Measurements from ENCODE around the gene SYTL1. TPM values are rescaled to one million over a fixed set of nuclear protein-coding genes. Genes with fewer than 3 reads are reported as not detected.
A peak's percentile ranks its signal among the peaks of the same experiment; 100 is the strongest.

Gene SYTL1
- total RNA-seq, 1 donor from 2014 or later: 9.4 TPM

DNA sequence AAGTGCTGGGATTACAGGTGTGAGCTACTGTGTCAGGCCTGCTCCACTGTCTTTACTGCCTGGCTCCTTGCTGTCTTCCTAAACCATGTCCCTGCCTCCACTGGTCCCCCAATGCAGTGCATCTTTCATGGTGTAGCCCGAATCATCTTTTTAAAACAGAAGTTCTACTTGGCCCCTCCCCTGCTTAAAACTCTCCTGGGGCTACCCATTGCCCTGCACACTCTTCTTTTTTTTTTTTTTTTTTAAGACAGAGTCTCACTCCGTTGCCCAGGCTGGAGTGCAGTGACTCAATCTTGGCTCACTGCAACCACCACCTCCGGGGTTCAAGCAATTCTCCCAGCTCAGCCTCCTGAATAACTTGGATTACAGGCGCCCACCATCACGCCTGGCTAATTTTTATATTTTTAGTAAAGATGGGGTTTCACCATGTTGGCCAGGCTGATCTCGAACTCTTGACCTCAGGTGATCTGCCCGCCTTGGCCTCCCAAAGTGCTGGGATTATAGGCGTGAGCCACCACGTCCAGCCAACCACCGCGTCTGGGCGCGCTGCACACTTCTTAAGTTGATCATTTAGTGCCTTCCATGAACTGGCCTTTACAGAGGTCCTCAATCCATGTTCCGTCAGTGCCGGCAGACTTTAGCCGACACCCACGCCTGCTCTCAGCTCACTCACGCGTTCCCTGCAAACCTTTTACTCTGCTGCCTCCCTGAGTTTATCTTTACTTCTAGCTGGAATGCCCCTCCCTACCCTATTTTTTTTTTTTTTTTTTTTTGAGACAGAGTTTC lies 30.4 kb downstream of the SYTL1 start:
- H3K27me3 Mint-ChIP-seq: peaks cover 26% of the 10 kb centered on the region
- DNase-seq (ENCODE audit: low spot score, unreplicated experiment): no peak
- H3K36me3 Mint-ChIP-seq (ENCODE audit: insufficient read depth): no peaks in the 10 kb centered on the region
- no peak overlapping the region for H3K27ac Mint-ChIP-seq
- H3K4me1 Mint-ChIP-seq (ENCODE audit: low read depth): no peaks in the 10 kb centered on the region
- TF ChIP-seq, protein P1, sequence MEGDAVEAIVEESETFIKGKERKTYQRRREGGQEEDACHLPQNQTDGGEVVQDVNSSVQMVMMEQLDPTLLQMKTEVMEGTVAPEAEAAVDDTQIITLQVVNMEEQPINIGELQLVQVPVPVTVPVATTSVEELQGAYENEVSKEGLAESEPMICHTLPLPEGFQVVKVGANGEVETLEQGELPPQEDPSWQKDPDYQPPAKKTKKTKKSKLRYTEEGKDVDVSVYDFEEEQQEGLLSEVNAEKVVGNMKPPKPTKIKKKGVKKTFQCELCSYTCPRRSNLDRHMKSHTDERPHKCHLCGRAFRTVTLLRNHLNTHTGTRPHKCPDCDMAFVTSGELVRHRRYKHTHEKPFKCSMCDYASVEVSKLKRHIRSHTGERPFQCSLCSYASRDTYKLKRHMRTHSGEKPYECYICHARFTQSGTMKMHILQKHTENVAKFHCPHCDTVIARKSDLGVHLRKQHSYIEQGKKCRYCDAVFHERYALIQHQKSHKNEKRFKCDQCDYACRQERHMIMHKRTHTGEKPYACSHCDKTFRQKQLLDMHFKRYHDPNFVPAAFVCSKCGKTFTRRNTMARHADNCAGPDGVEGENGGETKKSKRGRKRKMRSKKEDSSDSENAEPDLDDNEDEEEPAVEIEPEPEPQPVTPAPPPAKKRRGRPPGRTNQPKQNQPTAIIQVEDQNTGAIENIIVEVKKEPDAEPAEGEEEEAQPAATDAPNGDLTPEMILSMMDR (IDR thresholded peaks at IDR 0.05; ENCODE audit: unreplicated experiment): no peak
- no peaks in the 10 kb centered on the region for H3K9me3 Mint-ChIP-seq (ENCODE audit: low read depth)
- no peak overlapping the region for H3K4me3 Mint-ChIP-seq (ENCODE audit: low read depth)

DNA sequence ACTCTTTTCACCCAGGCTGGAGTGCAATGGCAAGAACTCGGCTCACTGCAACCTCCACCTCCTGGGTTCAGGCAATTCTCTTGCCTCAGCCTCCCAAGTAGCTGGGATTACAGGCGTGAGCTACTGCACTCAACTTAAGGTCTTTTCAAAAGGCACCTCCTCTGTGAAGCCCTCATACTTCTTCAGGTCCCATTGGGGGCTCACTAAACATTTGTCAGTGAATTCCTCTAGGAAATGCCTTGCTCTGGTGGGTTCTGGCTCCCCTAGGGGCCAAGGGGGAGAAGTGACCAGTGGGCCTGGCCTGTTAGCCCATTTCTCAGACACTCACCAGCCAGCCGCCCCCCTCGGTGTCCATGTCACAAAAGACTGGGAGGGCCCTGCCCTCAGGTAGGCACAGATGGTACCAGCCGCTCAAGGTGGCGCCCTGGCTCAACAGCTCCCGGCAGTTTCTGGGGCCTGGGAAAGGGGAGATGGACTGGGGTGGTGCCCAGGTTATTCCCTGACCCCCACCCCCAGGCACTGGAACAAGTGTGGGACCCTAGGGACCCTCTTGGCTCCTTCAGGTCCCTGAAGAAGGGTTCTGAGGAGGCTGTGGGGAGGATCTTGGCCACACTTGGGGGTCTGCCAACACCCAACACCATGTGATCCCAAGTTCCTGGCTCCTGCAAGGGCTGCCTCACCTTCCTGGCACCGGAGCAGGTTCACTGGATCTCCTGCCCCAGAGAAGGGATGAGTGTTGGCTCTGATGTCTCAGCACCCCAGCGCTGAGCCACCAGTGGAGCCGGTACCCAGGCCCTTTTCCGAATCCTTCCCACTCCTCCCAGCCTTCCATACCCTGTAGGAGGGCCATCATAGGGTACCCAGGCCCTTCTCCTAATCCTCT lies 31.2 kb downstream of the SYTL1 start:
- no peaks in the 10 kb centered on the region for H3K36me3 Mint-ChIP-seq (ENCODE audit: insufficient read depth)
- TF ChIP-seq, protein P1 (IDR thresholded peaks at IDR 0.05; ENCODE audit: unreplicated experiment): peak; percentile 41
- H3K27me3 Mint-ChIP-seq: peaks cover 20% of the 10 kb centered on the region
- no peak overlapping the region for H3K27ac Mint-ChIP-seq
- H3K4me3 Mint-ChIP-seq (ENCODE audit: low read depth): no peak overlapping the region
- no peaks in the 10 kb centered on the region for H3K4me1 Mint-ChIP-seq (ENCODE audit: low read depth)
- no peaks in the 10 kb centered on the region for H3K9me3 Mint-ChIP-seq (ENCODE audit: low read depth)
- DNase-seq (ENCODE audit: low spot score, unreplicated experiment): no peak

DNA sequence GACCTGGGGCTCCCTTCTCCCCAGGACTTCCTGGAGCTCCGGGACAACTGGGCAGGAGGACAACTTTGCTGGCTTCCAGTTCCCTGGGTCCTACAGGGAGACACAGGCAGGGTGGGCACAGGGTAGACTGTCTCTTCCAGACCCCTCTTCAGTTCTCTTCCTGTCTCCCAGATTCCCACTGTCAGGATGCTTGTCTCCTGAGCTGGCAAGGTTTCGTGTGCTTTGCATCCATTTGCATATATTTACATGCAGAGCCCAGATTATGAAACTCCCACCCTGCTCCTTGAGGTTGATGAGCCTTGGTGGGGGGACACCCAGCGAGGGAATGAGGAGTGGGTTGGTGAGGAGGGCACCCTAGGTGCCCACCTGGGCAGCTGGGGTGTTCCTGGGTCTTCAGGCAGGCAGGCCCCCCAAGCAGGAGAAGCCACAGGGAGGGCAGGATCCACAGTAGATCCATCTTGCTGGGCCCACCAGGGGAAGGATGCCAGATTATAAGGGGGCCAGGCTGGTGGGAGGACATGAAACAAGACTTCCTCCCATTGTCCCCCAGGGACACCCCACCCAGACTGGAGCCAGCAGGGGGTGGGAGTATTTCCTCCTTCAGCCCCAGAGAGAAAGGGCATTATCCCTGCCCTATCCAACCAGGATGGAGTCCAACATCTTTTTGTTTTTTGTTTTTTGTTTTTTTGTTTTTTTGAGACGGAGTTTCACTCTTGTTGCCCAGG lies 32.7 kb downstream of the SYTL1 start, which contains the start of gene FCN3:
FCN3 (minus strand) TSS at position 463 of the 725 bp plus-strand sequence; CDS start at position 457, 6 bp downstream.
- Mint-ChIP-seq H3K27me3 (peaks cover 15% of the 10 kb centered on the region), H3K36me3 (ENCODE audit: insufficient read depth) (no peaks in the 10 kb centered on the region), H3K9me3 (ENCODE audit: low read depth) (no peaks in the 10 kb centered on the region), H3K4me3 (ENCODE audit: low read depth) (no peak within 1 kb of the TSS), H3K27ac (no peak within 1 kb of the TSS), H3K4me1 (ENCODE audit: low read depth) (no peaks in the 10 kb centered on the region)
- DNase-seq (ENCODE audit: low spot score, unreplicated experiment): no peak
- TF ChIP-seq, protein P1 (IDR thresholded peaks at IDR 0.05; ENCODE audit: unreplicated experiment): no peak

DNA sequence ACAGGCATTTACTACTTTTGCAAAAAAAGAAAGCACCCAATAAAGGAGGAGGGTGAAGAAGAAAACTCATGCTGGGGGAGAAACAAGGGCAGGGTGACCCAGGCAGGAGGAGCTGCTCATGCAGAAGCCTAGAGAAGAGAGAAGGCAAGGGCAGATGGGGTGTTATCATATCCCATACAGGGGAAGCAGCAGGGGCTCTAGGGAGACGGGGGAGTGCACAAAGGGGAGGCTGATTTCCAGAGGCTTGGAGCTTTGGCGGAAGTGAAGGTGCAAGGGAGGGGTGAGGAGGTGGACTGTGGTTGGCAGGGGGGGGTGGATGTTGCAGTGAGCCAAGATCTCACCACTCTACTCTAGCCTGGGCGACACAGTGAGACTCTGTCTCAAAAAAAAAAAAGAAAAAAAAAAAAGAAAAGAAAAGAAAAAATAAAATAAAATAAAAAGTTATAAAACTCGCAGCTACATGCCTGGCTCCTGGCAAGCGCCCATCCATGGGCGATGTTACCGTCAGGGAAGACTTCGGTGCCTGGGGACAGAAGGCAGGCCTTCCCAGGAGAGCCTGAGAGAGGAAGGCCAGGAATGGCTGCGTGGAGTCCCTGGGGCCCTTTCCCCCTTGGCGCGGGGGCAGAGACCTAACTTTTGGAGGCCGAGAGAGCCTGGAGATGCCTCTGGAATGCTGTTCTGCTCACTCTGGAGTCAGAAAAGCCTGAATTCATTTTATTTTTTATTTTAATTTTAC lies 36.1 kb downstream of the SYTL1 start:
- no peak for DNase-seq (ENCODE audit: low spot score, unreplicated experiment)
- Mint-ChIP-seq H3K36me3 (ENCODE audit: insufficient read depth) (no peaks in the 10 kb centered on the region), H3K4me3 (ENCODE audit: low read depth) (no peak overlapping the region), H3K4me1 (ENCODE audit: low read depth) (no peaks in the 10 kb centered on the region), H3K9me3 (ENCODE audit: low read depth) (no peaks in the 10 kb centered on the region), H3K27me3 (peaks cover 30% of the 10 kb centered on the region), H3K27ac (no peak overlapping the region)
- TF ChIP-seq, protein P1 (IDR thresholded peaks at IDR 0.05; ENCODE audit: unreplicated experiment): no peak

Measured in progenitor cell of endocrine pancreas (in vitro differentiated cells).